ENCODE data around the gene IL2RA. TPM values are rescaled to one million over a fixed set of nuclear protein-coding genes. Genes with fewer than 3 reads are reported as not detected.
"Not testable (repeated sequence)": the region's sequence is repeated elsewhere in the genome, so short reads cannot be mapped to it uniquely, and the experiment has no call there.

IL2RA gene
- total and polyA plus RNA-seq, 7 experiments from 2014 or later = 0.85 to 266 (median 3.3) TPM

DNA sequence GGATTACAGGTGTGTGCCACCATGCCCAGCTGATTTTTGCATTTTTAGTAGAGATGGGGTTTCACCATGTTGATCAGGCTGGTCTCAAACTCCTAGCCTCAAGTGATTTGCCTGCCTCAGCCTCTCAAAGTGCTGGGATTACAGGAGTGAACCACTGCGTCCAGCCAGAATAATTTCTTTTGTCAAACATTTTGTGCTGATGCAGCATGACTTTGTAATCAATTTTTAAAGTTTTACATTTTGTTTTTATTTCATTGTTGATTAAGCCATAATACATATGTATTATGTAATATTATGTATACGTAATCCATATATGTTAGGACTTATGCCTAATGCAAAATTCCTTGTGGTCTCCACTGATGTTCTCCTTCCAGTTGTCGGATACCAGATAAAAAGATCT, 45.4 kb upstream of the IL2RA start:
- Histone ChIP-seq H3K36me3 (ENCODE audit: control insufficient read depth in 2 of 3, insufficient read depth in 3 of 3, low read length in 3 of 3) (peaks cover 12 to 73% (median 32%) of the 10 kb centered on the region in 3 experiments), H3K4me1 (ENCODE audit: control insufficient read depth in 2 of 2, insufficient read depth in 2 of 2, low read length in 2 of 2) (peaks cover 10 to 11% of the 10 kb centered on the region in 2 donors)
- Mint-ChIP-seq H3K27ac (peak overlapping the region in 4 of 9 donors; percentile 37 to 85 (median 62)), H3K36me3 (peaks cover 16 to 56% (median 39%) of the 10 kb centered on the region in 5 donors), H3K4me1 (peaks cover 12 to 41% (median 23%) of the 10 kb centered on the region in 7 donors)
- not testable (repeated sequence) for H3K27me3 Mint-ChIP-seq; H3K27me3 ChIP-seq (ENCODE audit: control insufficient read depth in 2 of 2, insufficient read depth in 2 of 2, low read length in 2 of 2); H3K4me3 Mint-ChIP-seq; ATAC-seq; H3K9me3 Mint-ChIP-seq; H3K4me3 ChIP-seq (ENCODE audit: low read length); DNase-seq; H3K27ac ChIP-seq (ENCODE audit: low read depth, low read length); H3K9me3 ChIP-seq (ENCODE audit: control insufficient read depth in 2 of 3, low read length in 3 of 3)
- intact Hi-C loops (cut with micrococcal nuclease) = loop anchor here (5.0 kb wide), 2 partner anchors 560 to 570 kb away; no protein-coding TSS in a partner anchor
- CTCF ChIA-PET = interaction anchor here (8.0 kb wide), 1 partner anchor 294 kb away, joined by 82 read pairs; no protein-coding TSS in a partner anchor
- POLR2A ChIA-PET = interaction anchor here (1.8 kb wide), 1 partner anchor 94 kb away, joined by 7 read pairs; the partner anchor contains the start of gene PFKFB3

DNA sequence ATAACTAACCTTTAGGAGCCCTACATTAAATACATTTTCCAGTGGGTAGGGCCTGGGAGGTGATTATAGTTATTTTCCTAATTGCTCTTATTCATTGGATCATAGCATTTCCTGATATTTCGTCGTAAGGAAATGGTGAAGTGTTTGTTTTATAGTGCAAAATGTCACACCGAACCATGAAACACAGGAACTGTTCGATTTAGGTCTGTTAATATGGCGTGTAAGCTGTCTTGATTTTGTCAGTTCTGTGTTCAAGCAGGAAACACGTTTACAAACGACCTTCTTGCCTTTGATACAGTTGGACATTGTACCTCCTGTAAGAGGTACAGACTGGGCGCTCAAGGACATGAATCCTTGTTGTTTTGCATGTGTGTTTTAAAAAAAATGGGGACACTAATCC, 41.4 kb upstream of the IL2RA start:
- POLR2A ChIA-PET = no interaction called here
- CTCF ChIA-PET = no interaction called here
- no peak for DNase-seq
- Histone ChIP-seq H3K36me3 (ENCODE audit: control insufficient read depth in 2 of 3, insufficient read depth in 3 of 3, low read length in 3 of 3) (peaks cover 12 to 65% (median 31%) of the 10 kb centered on the region in 3 experiments), H3K4me1 (ENCODE audit: control insufficient read depth in 2 of 2, insufficient read depth in 2 of 2, low read length in 2 of 2) (peaks cover 2 to 5% of the 10 kb centered on the region in 2 donors), H3K27ac (ENCODE audit: low read depth, low read length) (peak overlapping the region; percentile 32), H3K4me3 (ENCODE audit: low read length) (no peak overlapping the region), H3K9me3 (ENCODE audit: control insufficient read depth in 2 of 3, low read length in 3 of 3) (no peaks in the 10 kb centered on the region), H3K27me3 (ENCODE audit: control insufficient read depth in 2 of 2, insufficient read depth in 2 of 2, low read length in 2 of 2) (no peaks in the 10 kb centered on the region)
- Mint-ChIP-seq H3K36me3 (peaks cover 9 to 30% (median 21%) of the 10 kb centered on the region in 5 donors), H3K27ac (peak overlapping the region in 7 of 9 donors; percentile 4 to 71 (median 53)), H3K9me3 (no peaks in the 10 kb centered on the region), H3K4me1 (peaks cover 8 to 23% (median 18%) of the 10 kb centered on the region in 7 donors), H3K27me3 (no peaks in the 10 kb centered on the region), H3K4me3 (no peak overlapping the region)
- intact Hi-C loops (cut with micrococcal nuclease) = no loop called here
- ATAC-seq = no peak

DNA sequence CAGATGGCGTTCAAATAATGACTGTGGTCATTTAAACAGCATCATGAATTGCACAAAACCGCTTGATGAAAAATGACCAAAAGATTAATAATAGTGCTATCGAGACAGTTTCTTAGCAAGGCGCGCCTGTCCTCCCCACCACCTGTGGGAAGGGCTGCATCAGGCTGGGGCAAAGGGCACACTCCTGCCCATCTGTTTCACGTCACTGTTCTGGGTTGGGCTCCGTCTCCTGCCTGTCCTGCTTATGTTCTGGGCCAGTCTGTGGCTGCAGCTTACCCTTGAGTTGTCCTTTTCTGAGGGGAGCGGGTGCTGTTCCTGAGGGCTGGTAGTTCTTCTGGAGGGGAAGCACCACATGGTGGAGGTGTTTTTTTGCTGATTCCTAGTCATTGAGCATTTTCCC, 40.0 kb upstream of the IL2RA start:
- CTCF ChIA-PET = no interaction called here
- Histone ChIP-seq H3K4me1 (ENCODE audit: control insufficient read depth in 2 of 2, insufficient read depth in 2 of 2, low read length in 2 of 2) (no peaks in the 10 kb centered on the region), H3K27me3 (ENCODE audit: control insufficient read depth in 2 of 2, insufficient read depth in 2 of 2, low read length in 2 of 2) (no peaks in the 10 kb centered on the region), H3K27ac (ENCODE audit: low read depth, low read length) (no peak overlapping the region), H3K9me3 (ENCODE audit: control insufficient read depth in 2 of 3, low read length in 3 of 3) (no peaks in the 10 kb centered on the region), H3K4me3 (ENCODE audit: low read length) (no peak overlapping the region), H3K36me3 (ENCODE audit: control insufficient read depth in 2 of 3, insufficient read depth in 3 of 3, low read length in 3 of 3) (peaks cover 5 to 69% (median 31%) of the 10 kb centered on the region in 3 experiments)
- intact Hi-C loops (cut with micrococcal nuclease) = no loop called here
- no peak overlapping the region for H3K4me3 Mint-ChIP-seq
- no peaks in the 10 kb centered on the region for H3K9me3 Mint-ChIP-seq
- POLR2A ChIA-PET = no interaction called here
- H3K4me1 Mint-ChIP-seq = peaks cover 4 to 28% (median 23%) of the 10 kb centered on the region in 7 donors
- no peaks in the 10 kb centered on the region for H3K27me3 Mint-ChIP-seq
- H3K27ac Mint-ChIP-seq = peak overlapping the region in 6 of 9 donors; percentile 18 to 71 (median 55)
- no peak for DNase-seq
- H3K36me3 Mint-ChIP-seq = peaks cover 9 to 36% (median 27%) of the 10 kb centered on the region in 5 donors
- no peak for ATAC-seq

DNA sequence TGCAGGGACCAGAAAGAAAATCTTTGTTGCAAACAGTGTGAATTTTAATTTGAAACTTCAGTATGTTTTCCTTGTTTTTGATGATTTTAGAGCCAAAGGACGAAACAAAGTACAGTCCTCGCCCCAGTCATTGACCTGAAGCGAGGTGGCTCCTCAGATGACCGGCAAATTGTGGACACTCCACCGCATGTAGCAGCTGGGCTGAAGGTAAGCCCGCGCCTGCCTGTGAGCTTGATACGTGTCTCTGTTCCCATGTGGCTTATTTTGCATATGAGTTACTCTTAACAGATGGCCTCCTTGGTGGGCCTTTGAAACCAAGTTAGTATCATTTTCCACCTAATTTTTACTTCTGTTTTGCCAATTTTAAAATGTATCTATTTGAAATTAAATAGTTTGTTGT, 39.0 kb upstream of the IL2RA start:
- H3K4me1 ChIP-seq (ENCODE audit: control insufficient read depth in 2 of 2, insufficient read depth in 2 of 2, low read length in 2 of 2) = no peaks in the 10 kb centered on the region
- Mint-ChIP-seq H3K4me1 (peaks cover 4 to 32% (median 26%) of the 10 kb centered on the region in 7 donors), H3K36me3 (peaks cover 9 to 36% (median 27%) of the 10 kb centered on the region in 5 donors), H3K9me3 (no peaks in the 10 kb centered on the region), H3K27me3 (no peaks in the 10 kb centered on the region), H3K27ac (peak overlapping the region in 1 of 9 donors; percentile 59), H3K4me3 (no peak overlapping the region)
- H3K9me3 ChIP-seq (ENCODE audit: control insufficient read depth in 2 of 3, low read length in 3 of 3) = no peaks in the 10 kb centered on the region
- H3K27ac ChIP-seq (ENCODE audit: low read depth, low read length) = no peak overlapping the region
- intact Hi-C loops (cut with micrococcal nuclease) = no loop called here
- DNase-seq (no peak), ATAC-seq (no peak)
- no peaks in the 10 kb centered on the region for H3K27me3 ChIP-seq (ENCODE audit: control insufficient read depth in 2 of 2, insufficient read depth in 2 of 2, low read length in 2 of 2)
- CTCF ChIA-PET = no interaction called here
- peaks cover 5 to 65% (median 24%) of the 10 kb centered on the region in 3 experiments for H3K36me3 ChIP-seq (ENCODE audit: control insufficient read depth in 2 of 3, insufficient read depth in 3 of 3, low read length in 3 of 3)
- no peak overlapping the region for H3K4me3 ChIP-seq (ENCODE audit: low read length)
- POLR2A ChIA-PET = no interaction called here

DNA sequence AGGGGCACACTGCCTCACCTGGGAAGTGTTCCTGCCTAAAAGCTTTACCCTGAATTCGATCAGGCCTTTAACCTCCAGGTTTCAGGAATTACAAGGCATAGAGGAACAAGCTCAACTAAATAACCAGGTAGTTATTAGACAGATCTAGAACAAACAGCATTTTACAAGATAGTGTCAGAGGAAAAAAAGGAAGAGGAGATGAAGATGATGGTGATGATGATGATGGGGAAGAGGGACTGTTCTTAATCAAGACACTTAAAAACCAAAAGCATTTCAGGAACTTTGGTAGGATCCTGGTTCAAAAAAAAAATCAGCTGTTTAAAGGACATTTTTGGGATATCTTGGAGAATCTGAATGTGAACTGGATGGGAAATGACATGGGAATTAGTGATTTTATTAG, 38.2 kb upstream of the IL2RA start:
- Histone ChIP-seq H3K36me3 (ENCODE audit: control insufficient read depth in 2 of 3, insufficient read depth in 3 of 3, low read length in 3 of 3) (peaks cover 5 to 61% (median 20%) of the 10 kb centered on the region in 3 experiments), H3K4me1 (ENCODE audit: control insufficient read depth in 2 of 2, insufficient read depth in 2 of 2, low read length in 2 of 2) (no peaks in the 10 kb centered on the region), H3K4me3 (ENCODE audit: low read length) (no peak overlapping the region), H3K27ac (ENCODE audit: low read depth, low read length) (no peak overlapping the region), H3K27me3 (ENCODE audit: control insufficient read depth in 2 of 2, insufficient read depth in 2 of 2, low read length in 2 of 2) (no peaks in the 10 kb centered on the region), H3K9me3 (ENCODE audit: control insufficient read depth in 2 of 3, low read length in 3 of 3) (no peaks in the 10 kb centered on the region)
- peak overlapping the region in 7 of 9 donors; percentile 10 to 79 (median 48) for H3K27ac Mint-ChIP-seq
- ATAC-seq (no peak), DNase-seq (no peak)
- no peaks in the 10 kb centered on the region for H3K9me3 Mint-ChIP-seq
- H3K4me1 Mint-ChIP-seq = peaks cover 7 to 39% (median 34%) of the 10 kb centered on the region in 7 donors
- no peaks in the 10 kb centered on the region for H3K27me3 Mint-ChIP-seq
- no peak overlapping the region for H3K4me3 Mint-ChIP-seq
- POLR2A ChIA-PET = interaction anchor here (0.8 to 0.9 kb wide), 2 partner anchors 49 to 305 kb away, joined by 3 to 4 read pairs; no protein-coding TSS in a partner anchor
- intact Hi-C loops (cut with micrococcal nuclease) = no loop called here
- H3K36me3 Mint-ChIP-seq = peaks cover 9 to 31% (median 23%) of the 10 kb centered on the region in 5 donors
- CTCF ChIA-PET = interaction anchor here (0.7 to 1.0 kb wide), 3 partner anchors 301 to 491 kb away, joined by 3 to 4 read pairs (median 4); no protein-coding TSS in a partner anchor

DNA sequence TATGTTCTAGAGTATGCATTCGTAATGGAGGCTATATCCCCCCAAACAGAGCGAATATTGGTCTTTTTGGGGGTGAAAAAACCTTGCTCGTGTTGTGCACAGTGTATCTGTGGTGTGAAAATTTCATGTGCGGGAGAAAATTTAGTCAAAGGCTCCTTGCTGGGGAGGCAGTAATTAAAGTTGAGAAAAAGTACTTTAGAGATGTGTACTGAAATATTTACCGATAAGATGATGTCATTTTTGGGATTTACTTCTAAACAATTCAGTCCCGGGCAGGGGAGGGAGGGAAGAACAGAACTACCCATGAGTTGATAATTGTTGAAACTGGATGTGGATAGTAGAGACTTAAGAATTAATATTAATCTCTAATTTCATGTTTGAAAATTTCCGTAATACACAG, 36.0 kb upstream of the IL2RA start:
- ChIA-PET CTCF (no interaction called here), POLR2A (interaction anchor here (1.2 kb wide), 1 partner anchor 53 kb away, joined by 5 read pairs; no protein-coding TSS in a partner anchor)
- ATAC-seq = no peak
- Histone ChIP-seq H3K36me3 (ENCODE audit: control insufficient read depth in 2 of 3, insufficient read depth in 3 of 3, low read length in 3 of 3) (peaks cover 5 to 47% (median 12%) of the 10 kb centered on the region in 3 experiments), H3K9me3 (ENCODE audit: control insufficient read depth in 2 of 3, low read length in 3 of 3) (no peaks in the 10 kb centered on the region), H3K4me1 (ENCODE audit: control insufficient read depth in 2 of 2, insufficient read depth in 2 of 2, low read length in 2 of 2) (peaks cover 0 to 4% of the 10 kb centered on the region in 2 donors), H3K27ac (ENCODE audit: low read depth, low read length) (no peak overlapping the region), H3K27me3 (ENCODE audit: control insufficient read depth in 2 of 2, insufficient read depth in 2 of 2, low read length in 2 of 2) (no peaks in the 10 kb centered on the region), H3K4me3 (ENCODE audit: low read length) (no peak overlapping the region)
- Mint-ChIP-seq H3K4me1 (peaks cover 22 to 57% (median 53%) of the 10 kb centered on the region in 7 donors), H3K27ac (peak overlapping the region in 5 of 9 donors; percentile 1 to 59 (median 34)), H3K4me3 (no peak overlapping the region), H3K36me3 (peaks cover 9 to 29% (median 20%) of the 10 kb centered on the region in 5 donors), H3K9me3 (no peaks in the 10 kb centered on the region), H3K27me3 (no peaks in the 10 kb centered on the region)
- intact Hi-C loops (cut with micrococcal nuclease) = no loop called here
- DNase-seq = no peak
